ENCODE measurements around the gene SPATS2.

DNA sequence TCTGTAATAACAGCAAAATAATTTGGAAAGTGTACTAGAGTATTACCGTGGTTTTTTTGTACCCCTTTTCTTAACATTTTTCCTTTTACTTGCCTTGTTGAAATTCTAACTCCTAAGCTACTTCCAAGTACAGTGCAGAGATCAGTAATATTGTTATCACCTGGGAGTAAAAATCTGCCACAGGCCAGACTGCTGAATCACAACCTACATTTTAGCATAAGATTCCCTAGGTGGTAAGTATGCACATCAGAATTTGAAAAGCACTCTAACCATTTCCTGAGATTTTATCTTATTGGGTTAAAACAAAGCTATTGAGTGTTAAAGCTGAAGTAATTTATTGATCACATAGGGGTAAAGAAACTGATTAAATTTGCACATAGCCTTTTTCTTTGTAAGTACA lies 116.4 kb downstream of the SPATS2 start:
- TF ChIP-seq CTCF (conservative IDR thresholded peaks at IDR 0.05; ENCODE audit: low read length) (no peak), EZH2phosphoT487 (IDR thresholded peaks at IDR 0.05; ENCODE audit: borderline replicate concordance, low read depth, low read length) (no peak)
